ENCODE measurements around the gene DMRTC2.

DMRTC2 gene

GRCh38 chr19:41811981-41812380, 32.9 kb upstream of the DMRTC2 start:
- TF ChIP-seq CTCF (IDR thresholded peaks at IDR 0.05; ENCODE audit: control extremely low read depth, extremely low read depth, low read depth, missing control alignments): no peak
- no peak for DNase-seq (ENCODE audit: extremely low spot score)
- ChIA-PET POLR2A (no interaction called here), CTCF (interaction anchor here (0.8 to 5.0 kb wide), 4 partner anchors 9 to 223 kb away, joined by 3 to 44 read pairs (median 4); partner anchors contain the start of gene CEACAM3)

GRCh38 chr19:41813911-41814310, 30.9 kb upstream of the DMRTC2 start:
- CTCF ChIA-PET: interaction anchor here (1.0 to 5.0 kb wide), 2 partner anchors 20 to 46 kb away, joined by 3 to 44 read pairs; partner anchors contain the start of gene CEACAM3
- no peak for DNase-seq (ENCODE audit: extremely low spot score)

GRCh38 chr19:41815301-41815700, 29.5 kb upstream of the DMRTC2 start:
- no peak for TF ChIP-seq CTCF (IDR thresholded peaks at IDR 0.05; ENCODE audit: control extremely low read depth, extremely low read depth, low read depth, missing control alignments)
- CTCF ChIA-PET: interaction anchor here (2.4 kb wide), 1 partner anchor 22 kb away, joined by 8 read pairs; no protein-coding TSS in a partner anchor
- POLR2A ChIA-PET: no interaction called here
- no peak for DNase-seq (ENCODE audit: extremely low spot score)

More at GRCh38 chr19:41813911-41814310, 30.9 kb upstream of the DMRTC2 start:
- no peak for TF ChIP-seq CTCF (IDR thresholded peaks at IDR 0.05; ENCODE audit: control extremely low read depth, extremely low read depth, low read depth, missing control alignments)
- POLR2A ChIA-PET: no interaction called here

- TF ChIP-seq CTCF (IDR thresholded peaks at IDR 0.05; ENCODE audit: control extremely low read depth, extremely low read depth, low read depth, missing control alignments): no peak
- DNase-seq (ENCODE audit: extremely low spot score): no peak
- ChIA-PET CTCF (interaction anchor here (1.8 to 2.4 kb wide), 2 partner anchors 21 to 24 kb away, joined by 4 to 8 read pairs; no protein-coding TSS in a partner anchor), POLR2A (no interaction called here)
Observed at GRCh38 chr19:41816761-41817160, 28.1 kb upstream of the DMRTC2 start.

- peak; percentile 83 for DNase-seq (ENCODE audit: extremely low spot score)
- peak; percentile 59 for TF ChIP-seq CTCF (IDR thresholded peaks at IDR 0.05; ENCODE audit: control extremely low read depth, extremely low read depth, low read depth, missing control alignments)
- POLR2A ChIA-PET: no interaction called here
- CTCF ChIA-PET: interaction anchor here (0.8 to 11.1 kb wide), 14 partner anchors 8 to 617 kb away, joined by 3 to 153 read pairs (median 6); no protein-coding TSS in a partner anchor
Observed at GRCh38 chr19:41821003-41821735, 23.7 kb upstream of the DMRTC2 start.

- POLR2A ChIA-PET: no interaction called here
- no peak for TF ChIP-seq CTCF (IDR thresholded peaks at IDR 0.05; ENCODE audit: control extremely low read depth, extremely low read depth, low read depth, missing control alignments)
- CTCF ChIA-PET: interaction anchor here (1.1 to 7.7 kb wide), 6 partner anchors 17 to 197 kb away, joined by 3 to 51 read pairs (median 4); partner anchors contain the start of gene RPS19
- no peak for DNase-seq (ENCODE audit: extremely low spot score)
Observed at GRCh38 chr19:41837981-41838708, 6.7 kb upstream of the DMRTC2 start.

All from GM10248 (cell line).